Ecto neural progenitor cell (in vitro differentiated cells): Measurements from ENCODE around the gene CCDC6.
A peak's percentile ranks its signal among the peaks of the same experiment; 100 is the strongest.

ENCODE experiments used
- DNase-seq: peaks from one replicate; pipeline ENCODE4 v3.0.0-alpha.2; 2018; ENCODE audit warnings: low spot score

Gene CCDC6

GRCh38 chr10:59851864-59852263 lies 54.5 kb downstream of the CCDC6 start:
- DNase-seq, result no peak

- no peak for DNase-seq
Observed at GRCh38 chr10:59847888-59848287, 58.5 kb downstream of the CCDC6 start.

GRCh38 chr10:59847326-59847725 lies 59.0 kb downstream of the CCDC6 start:
- DNase-seq, result no peak

- DNase-seq, result no peak
Observed at GRCh38 chr10:59844436-59844835, 61.9 kb downstream of the CCDC6 start.

- no peak for DNase-seq
Observed at GRCh38 chr10:59843748-59844147, 62.6 kb downstream of the CCDC6 start.

- no peak for DNase-seq
Observed at GRCh38 chr10:59839576-59839975, 66.8 kb downstream of the CCDC6 start.

- no peak for DNase-seq
Observed at GRCh38 chr10:59838085-59838789, 68.1 kb downstream of the CCDC6 start.

- DNase-seq, result no peak
Observed at GRCh38 chr10:59833810-59834209, 72.5 kb downstream of the CCDC6 start.

GRCh38 chr10:59832506-59832905 lies 73.8 kb downstream of the CCDC6 start:
- no peak for DNase-seq

GRCh38 chr10:59831658-59832503 lies 74.5 kb downstream of the CCDC6 start:
- DNase-seq, result no peak

GRCh38 chr10:59830601-59831259 lies 75.6 kb downstream of the CCDC6 start:
- peak; percentile 60 for DNase-seq

GRCh38 chr10:59829601-59830000 lies 76.8 kb downstream of the CCDC6 start:
- DNase-seq, result no peak

- no peak for DNase-seq
Observed at GRCh38 chr10:59829024-59829423, 77.3 kb downstream of the CCDC6 start.

- DNase-seq, result no peak
Observed at GRCh38 chr10:59825932-59826331, 80.4 kb downstream of the CCDC6 start.

GRCh38 chr10:59823751-59824150 lies 82.6 kb downstream of the CCDC6 start:
- no peak for DNase-seq

- no peak for DNase-seq
Observed at GRCh38 chr10:59823111-59823510, 83.2 kb downstream of the CCDC6 start.

- no peak for DNase-seq
Observed at GRCh38 chr10:59820471-59820870, 85.9 kb downstream of the CCDC6 start.

- DNase-seq, result no peak
Observed at GRCh38 chr10:59819683-59820082, 86.7 kb downstream of the CCDC6 start.

GRCh38 chr10:59819265-59819664 lies 87.1 kb downstream of the CCDC6 start:
- no peak for DNase-seq

- no peak for DNase-seq
Observed at GRCh38 chr10:59817773-59818172, 88.6 kb downstream of the CCDC6 start.

- no peak for DNase-seq
Observed at GRCh38 chr10:59814878-59815277, 91.5 kb downstream of the CCDC6 start.

- DNase-seq, result no peak
Observed at GRCh38 chr10:59812519-59813122, 93.7 kb downstream of the CCDC6 start.

- DNase-seq, result no peak
Observed at GRCh38 chr10:59809644-59809974, 96.7 kb downstream of the CCDC6 start.
